ENCODE measurements around the gene OVCA2.

DNA sequence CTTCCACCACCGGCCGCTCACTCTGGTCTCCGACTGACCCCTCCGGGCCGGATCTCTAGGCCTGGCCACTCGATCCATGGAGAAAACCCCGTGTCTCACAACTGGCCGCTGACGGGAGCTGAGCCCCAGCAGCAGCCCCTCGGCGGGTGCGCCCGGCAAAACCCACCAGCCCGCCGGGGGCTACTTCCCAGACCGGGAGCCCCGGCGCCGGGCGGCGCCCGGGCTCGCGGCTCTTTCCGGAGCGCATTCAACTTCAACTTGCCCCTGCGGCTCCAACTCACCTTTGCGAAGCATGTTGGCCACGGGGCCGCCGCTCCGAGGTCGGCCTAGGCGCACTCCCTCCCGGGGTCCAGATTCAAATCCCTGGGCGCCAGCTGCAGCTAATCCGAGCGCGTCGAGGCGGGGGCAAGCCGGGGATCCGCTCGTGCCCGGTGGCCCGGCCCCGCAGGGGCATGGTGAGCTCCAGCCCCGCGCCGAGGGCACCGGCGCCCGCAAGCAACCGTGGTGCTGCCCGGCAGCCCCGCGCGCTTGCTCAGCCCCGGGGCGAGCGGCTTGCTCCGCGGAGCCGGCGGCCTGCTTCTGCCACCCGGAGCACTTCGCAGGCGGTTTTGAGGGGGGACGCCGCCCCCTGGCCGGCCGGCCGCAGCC, 17.1 kb upstream of the OVCA2 start:
- no peak for TF ChIP-seq CTCF (IDR thresholded peaks at IDR 0.05)
- TF ChIP-seq POLR2A (IDR thresholded peaks at IDR 0.05) = no peak

Measured in body of pancreas (tissue), 4 donors.